ENCODE results near the gene C2orf72.

Gene C2orf72

DNA sequence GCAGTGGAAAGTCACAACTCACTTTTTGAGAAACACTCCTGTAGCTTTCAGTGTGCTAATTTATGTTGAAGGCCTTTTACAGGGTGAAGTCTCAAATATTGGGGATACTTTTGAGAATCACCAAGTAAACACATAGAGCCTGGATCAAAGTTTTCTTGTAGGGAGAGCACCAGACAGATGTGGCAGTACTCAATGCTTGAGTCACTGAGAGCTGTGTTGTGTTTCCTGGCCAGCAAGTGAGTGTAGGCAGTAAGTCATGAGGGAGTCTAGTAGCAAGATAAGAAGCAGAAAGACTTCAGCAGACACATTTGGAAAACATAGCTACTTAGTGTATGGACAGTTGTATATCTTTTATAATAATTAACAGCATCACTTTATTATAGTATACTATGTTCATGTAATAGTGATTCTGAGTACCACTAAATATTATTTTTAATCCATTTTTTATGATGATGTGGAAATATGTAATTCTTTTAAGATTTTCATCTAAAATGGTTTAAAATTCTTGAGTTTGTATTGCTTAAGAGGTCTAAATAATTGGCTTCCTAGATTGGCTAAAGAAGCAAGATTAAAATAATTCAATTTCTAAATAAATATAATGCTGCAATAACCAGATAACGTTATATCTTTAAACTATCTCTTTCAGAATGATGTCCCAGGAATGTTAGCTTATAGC lies 32.2 kb downstream of the C2orf72 start:
- DNase-seq (ENCODE audit: low read depth in 2 of 2), result no peak

DNA sequence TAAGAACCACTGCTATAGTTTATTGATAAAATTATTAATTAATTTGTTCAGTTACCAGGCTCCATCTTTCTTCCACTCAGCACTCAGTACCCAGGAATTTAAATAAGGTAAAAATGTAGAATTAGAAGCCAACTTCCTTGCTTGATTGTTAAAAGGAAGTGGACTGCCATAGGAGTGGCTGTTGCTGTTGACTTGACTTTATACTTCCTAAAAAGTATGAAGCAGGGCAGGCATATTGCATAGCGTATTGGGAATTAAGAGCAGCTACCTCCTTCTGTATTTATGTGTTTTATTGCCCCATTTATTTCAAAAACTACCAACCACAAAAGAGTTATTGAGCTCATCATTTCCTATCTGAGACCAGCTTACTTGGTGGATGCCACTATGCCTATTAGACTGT lies 47.2 kb downstream of the C2orf72 start:
- DNase-seq (ENCODE audit: low read depth in 2 of 2), result no peak

DNA sequence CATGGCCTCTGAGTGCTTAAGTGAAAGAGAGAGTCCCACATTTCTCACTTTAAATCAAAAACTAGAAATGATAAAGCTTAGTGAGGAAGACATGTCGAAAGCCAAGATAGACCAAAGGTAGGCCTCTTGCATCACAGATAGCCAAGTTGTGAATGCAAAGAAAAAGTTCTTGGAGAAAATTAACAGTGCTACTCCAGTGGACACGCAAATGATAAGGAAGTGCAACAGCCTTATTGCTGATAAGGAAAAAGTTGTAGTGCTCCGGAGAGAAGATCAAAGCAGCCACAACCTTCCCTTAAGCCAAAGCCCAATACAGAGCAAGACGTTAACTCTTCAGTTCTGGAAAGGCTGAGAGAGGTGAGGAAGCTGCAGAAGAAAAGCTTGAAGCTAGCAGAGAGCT lies 51.4 kb downstream of the C2orf72 start:
- no peak for DNase-seq (ENCODE audit: low read depth in 2 of 2)

DNA sequence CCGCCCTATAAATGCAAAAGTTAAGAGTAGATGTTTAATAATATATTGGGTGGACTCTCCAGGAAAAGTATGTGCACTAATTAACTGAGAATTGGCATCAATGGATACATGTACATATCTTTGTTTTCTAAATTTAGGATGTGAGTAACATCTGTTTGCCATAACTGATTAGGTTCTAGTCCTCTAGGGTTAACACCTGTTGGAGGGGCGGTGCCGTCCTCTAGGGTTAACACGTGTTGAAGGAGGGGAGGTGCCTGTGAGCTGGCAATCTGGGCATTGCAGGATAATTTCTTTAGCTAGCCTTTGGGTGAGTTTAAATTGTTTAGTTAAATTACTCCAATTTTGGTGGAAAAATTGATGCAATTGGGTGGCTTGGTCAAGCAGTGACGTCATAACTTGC lies 56.6 kb downstream of the C2orf72 start:
- no peak for DNase-seq (ENCODE audit: low read depth in 2 of 2)

DNA sequence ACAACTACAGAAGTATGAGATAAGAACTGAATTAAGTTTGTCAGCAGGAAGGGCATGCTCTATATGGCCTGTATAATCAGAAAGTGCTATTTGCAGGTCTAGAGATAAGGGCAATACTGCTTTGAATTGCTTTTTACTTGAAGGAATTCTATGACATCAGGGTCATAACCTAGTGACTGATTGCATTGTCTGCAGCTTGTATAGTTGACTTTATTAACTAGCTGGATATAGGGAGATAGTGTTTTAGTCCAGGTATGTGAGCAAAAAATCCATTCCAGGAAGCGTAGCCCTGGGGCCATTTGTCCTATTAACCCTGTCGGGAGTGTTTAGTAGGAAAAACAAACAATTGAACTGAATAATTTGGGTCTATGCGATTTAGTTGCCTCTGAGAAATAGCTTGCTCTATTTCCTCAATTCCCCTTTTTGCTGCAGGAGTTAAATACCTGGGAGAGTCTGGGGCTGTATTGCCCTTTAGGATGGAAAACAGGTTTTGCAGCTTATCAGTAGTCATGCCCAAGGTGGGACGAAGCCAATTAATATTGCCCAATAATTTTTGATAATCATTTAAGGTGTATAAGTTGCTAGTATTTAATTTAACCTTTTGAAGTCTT lies 57.5 kb downstream of the C2orf72 start:
- DNase-seq (ENCODE audit: low read depth in 2 of 2), result no peak
